ES-I3 (cell line): Measurements from ENCODE around the gene ATF2.
"Not testable (repeated sequence)": the region's sequence is repeated elsewhere in the genome, so short reads cannot be mapped to it uniquely, and the experiment has no call there.

Source experiments
- H3K36me3 ChIP-seq: 2 replicates; pipeline ENCODE4 v1.6.1; 2013; ENCODE audit warnings: mild to moderate bottlenecking, low read length, control low read depth, moderate library complexity; ENCODE audit not compliant: insufficient read depth
- H3K4me1 ChIP-seq: 2 replicates; pipeline ENCODE4 v1.6.1; 2013; ENCODE audit warnings: mild to moderate bottlenecking, control low read depth, low read length; ENCODE audit not compliant: insufficient read depth
- H3K9ac ChIP-seq: 2 replicates; pipeline ENCODE4 v1.6.1; 2013; ENCODE audit warnings: low read depth, mild to moderate bottlenecking, low read length, moderate library complexity
- H3K9me3 ChIP-seq: 2 replicates; pipeline ENCODE4 v1.6.1; 2013; ENCODE audit warnings: mild to moderate bottlenecking, low read length, moderate library complexity; ENCODE audit not compliant: control insufficient read depth, insufficient read depth

The ATF2 gene

GRCh38 chr2:175097297-175097696 lies 70.7 kb downstream of the ATF2 start:
- no peak overlapping the region for H3K9ac ChIP-seq
- H3K36me3 ChIP-seq, result peaks cover 12% of the 10 kb centered on the region
- no peaks in the 10 kb centered on the region for H3K4me1 ChIP-seq

DNA sequence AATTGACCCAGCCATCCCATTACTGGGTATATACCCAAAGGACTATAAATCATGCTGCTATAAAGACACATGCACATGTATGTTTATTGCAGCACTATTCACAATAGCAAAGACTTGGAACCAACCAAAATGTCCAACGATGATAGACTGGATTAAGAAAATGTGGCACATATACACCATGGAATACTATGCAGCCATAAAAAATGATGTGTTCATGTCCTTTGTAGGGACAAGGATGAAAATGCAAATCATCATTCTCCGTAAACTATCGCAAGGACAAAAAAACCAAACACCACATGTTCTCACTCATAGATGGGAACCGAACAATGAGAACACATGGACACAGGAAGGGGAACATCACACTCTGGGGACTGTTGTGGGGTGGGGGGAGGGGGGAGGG lies 83.9 kb downstream of the ATF2 start:
- not testable (repeated sequence) for H3K4me1 ChIP-seq, H3K9ac ChIP-seq, H3K9me3 ChIP-seq, H3K36me3 ChIP-seq

More at GRCh38 chr2:175097297-175097696, 70.7 kb downstream of the ATF2 start:
- no peaks in the 10 kb centered on the region for H3K9me3 ChIP-seq

DNA sequence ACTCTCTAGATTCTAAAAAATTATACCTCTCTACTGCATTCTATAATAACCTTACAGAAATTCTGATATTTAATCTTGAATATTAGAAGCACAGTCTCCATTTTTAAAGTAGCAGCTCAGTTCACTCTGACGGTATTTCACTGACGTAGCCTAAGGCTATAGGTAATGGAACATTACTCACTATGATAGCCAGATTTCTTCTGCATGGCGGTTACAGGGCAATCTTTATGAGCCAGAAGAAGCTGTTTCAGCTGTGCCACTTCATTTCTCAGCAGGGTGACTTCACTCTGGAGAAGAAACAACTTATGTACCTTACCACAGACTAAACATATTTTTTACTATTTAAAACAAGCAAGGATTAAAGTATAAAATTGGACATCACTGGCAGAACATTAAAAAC lies 87.5 kb downstream of the ATF2 start:
- Histone ChIP-seq H3K4me1 (no peaks in the 10 kb centered on the region), H3K9ac (no peak overlapping the region), H3K36me3 (no peaks in the 10 kb centered on the region; the same call in 1 of the 2 replicates)

DNA sequence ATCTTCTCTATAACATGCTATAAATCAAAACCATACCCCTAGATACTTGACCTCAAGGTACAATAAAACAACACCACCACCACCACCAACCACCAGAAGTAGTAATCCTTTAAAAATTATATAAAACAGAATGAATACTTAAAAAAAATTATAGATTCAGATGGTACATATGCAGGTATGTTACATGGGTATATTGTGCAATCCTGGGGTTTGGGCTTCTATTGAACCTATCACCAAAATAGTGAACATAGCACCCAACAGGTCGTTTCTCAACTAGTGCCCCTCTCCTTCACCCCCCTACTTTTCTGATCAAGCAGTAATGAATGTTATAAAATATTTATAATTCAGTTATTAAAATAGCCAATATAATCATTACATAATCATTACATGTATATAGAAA lies 91.7 kb downstream of the ATF2 start:
- Histone ChIP-seq H3K9me3 (no peaks in the 10 kb centered on the region), H3K9ac (no peak overlapping the region), H3K4me1 (no peaks in the 10 kb centered on the region), H3K36me3 (no peaks in the 10 kb centered on the region)

More for the DNA sequence above, 87.5 kb downstream of the ATF2 start:
- no peaks in the 10 kb centered on the region for H3K9me3 ChIP-seq

GRCh38 chr2:175074478-175074877 lies 93.5 kb downstream of the ATF2 start:
- Histone ChIP-seq H3K36me3 (no peaks in the 10 kb centered on the region), H3K9me3 (no peaks in the 10 kb centered on the region), H3K9ac (no peak overlapping the region), H3K4me1 (no peaks in the 10 kb centered on the region)

- Histone ChIP-seq H3K9me3 (peaks cover 3% of the 10 kb centered on the region; the same call in 1 of the 2 replicates), H3K9ac (no peak overlapping the region), H3K36me3 (peaks cover 2% of the 10 kb centered on the region; the same call in 1 of the 2 replicates), H3K4me1 (no peaks in the 10 kb centered on the region)
These were observed 99.5 kb downstream of the ATF2 start for GRCh38 chr2:175068534-175068933.

DNA sequence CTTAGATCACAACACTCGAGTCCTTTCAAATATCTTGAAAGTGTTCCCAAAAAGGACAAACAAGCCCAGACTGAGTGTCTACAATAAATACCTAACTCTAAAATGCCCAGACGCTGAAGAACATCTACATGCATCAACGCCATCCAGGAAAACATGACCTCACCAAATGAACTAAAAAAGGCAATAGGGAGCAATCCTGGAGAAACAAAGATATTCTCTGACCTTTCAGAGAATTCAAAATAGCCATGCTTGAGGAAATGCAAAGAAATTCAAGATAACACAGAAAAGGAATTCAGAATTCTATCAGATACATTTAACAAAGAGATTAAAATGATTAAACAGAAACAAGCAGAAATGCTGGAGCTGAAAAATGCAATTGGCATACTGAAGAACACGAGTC lies 101.6 kb downstream of the ATF2 start:
- peaks cover 4% of the 10 kb centered on the region; the same call in 1 of the 2 replicates for H3K9me3 ChIP-seq
- no peaks in the 10 kb centered on the region for H3K4me1 ChIP-seq
- H3K36me3 ChIP-seq, result peaks cover 3% of the 10 kb centered on the region; the same call in 1 of the 2 replicates
- no peak overlapping the region for H3K9ac ChIP-seq

DNA sequence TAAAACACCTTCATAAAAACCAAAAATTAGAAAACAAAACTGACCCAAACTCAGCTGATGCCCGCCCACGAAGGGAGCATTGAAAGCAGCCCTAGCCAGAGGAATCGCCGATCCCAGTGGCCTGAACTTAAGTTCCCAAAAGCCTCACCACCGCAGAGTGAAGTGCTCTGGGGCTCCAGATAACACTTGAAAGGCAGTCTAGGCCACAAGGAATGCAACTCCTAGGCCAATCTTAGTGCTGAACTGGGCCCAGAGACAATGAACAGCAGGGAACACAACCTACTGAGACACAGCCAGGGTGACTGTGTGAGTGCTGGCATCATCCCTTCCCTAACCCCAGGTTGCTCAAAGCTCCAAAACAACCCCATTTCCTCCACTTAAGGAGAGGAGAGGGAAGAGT lies 103.2 kb downstream of the ATF2 start:
- Histone ChIP-seq H3K4me1 (no peaks in the 10 kb centered on the region), H3K9ac (no peak overlapping the region), H3K36me3 (peaks cover 3% of the 10 kb centered on the region; the same call in 1 of the 2 replicates), H3K9me3 (peaks cover 4% of the 10 kb centered on the region; the same call in 1 of the 2 replicates)

DNA sequence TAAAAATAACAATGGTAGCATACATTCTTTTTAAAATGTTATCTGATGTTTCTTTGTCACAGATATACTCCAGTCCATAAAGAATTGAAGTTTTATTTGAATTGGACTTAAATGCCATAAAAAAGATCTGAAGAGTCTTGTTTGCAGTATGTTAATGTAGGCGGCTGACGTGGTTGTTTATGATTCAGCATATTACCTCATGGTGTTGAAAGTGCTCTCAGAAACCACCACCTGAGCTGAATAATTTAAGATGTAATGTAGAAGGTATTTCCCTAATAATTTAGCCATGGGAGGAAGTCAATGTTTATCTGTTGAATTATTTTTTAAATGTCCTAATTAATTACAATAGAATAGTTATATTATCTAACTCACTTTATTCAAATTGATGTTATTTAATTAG lies 104.3 kb downstream of the ATF2 start:
- Histone ChIP-seq H3K9me3 (peaks cover 4% of the 10 kb centered on the region; the same call in 1 of the 2 replicates), H3K36me3 (peaks cover 3% of the 10 kb centered on the region; the same call in 1 of the 2 replicates), H3K9ac (no peak overlapping the region), H3K4me1 (no peaks in the 10 kb centered on the region)

DNA sequence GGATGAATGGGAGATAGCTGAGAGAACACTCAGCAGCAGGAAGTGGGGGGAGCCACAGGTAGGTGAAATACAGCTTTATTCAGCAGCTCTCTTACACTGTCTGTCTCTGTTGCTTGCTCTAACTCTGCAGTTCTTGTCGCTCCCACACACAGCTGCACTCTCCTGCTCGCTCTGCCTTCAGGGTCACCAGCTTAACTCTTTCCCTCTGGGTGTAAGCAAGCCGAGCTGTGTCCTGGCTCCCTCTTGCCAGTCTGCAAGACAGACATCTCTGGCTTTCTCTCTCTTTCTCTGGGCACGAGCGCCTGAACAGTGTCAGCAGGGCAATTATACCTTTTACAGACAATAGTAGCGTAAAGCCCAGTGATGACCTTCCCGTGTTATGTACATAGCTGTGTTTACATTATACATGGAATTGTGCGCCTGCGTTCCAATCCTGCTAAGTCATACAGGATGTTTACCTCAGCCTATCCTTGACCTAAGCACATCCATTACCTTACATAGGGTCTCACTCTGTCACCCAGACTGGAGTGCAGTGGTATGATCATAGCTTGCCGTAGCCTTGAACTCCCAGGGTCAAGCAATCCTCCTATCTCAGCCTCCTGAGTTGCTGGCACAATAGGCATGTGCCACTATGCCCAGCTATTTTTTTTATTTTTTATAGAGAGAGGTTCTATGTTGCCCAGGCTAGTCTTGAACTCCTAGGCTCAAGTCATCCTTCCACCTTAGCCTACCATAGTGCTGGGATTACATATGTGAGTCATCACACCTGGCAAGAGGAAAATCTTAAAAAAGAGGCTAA lies 105.0 kb downstream of the ATF2 start:
- H3K36me3 ChIP-seq, result peaks cover 3% of the 10 kb centered on the region; the same call in 1 of the 2 replicates
- peaks cover 4% of the 10 kb centered on the region; the same call in 1 of the 2 replicates for H3K9me3 ChIP-seq
- peaks cover 2% of the 10 kb centered on the region; the same call in 1 of the 2 replicates for H3K4me1 ChIP-seq
- no peak overlapping the region for H3K9ac ChIP-seq

GRCh38 chr2:175057078-175057685 lies 110.8 kb downstream of the ATF2 start:
- peaks cover 11% of the 10 kb centered on the region for H3K4me1 ChIP-seq
- no peaks in the 10 kb centered on the region for H3K36me3 ChIP-seq
- peaks cover 2% of the 10 kb centered on the region; the same call in 1 of the 2 replicates for H3K9me3 ChIP-seq
- H3K9ac ChIP-seq, result no peak overlapping the region

GRCh38 chr2:175055993-175056392 lies 112.0 kb downstream of the ATF2 start:
- Histone ChIP-seq H3K9ac (no peak overlapping the region), H3K4me1 (peaks cover 11% of the 10 kb centered on the region), H3K9me3 (peaks cover 2% of the 10 kb centered on the region; the same call in 1 of the 2 replicates), H3K36me3 (no peaks in the 10 kb centered on the region)

- H3K36me3 ChIP-seq, result no peaks in the 10 kb centered on the region
- peaks cover 11% of the 10 kb centered on the region for H3K4me1 ChIP-seq
- no peak overlapping the region for H3K9ac ChIP-seq
- H3K9me3 ChIP-seq, result peaks cover 2% of the 10 kb centered on the region; the same call in 1 of the 2 replicates
These were observed 113.7 kb downstream of the ATF2 start for GRCh38 chr2:175054340-175054739.

GRCh38 chr2:175049661-175050060 lies 118.3 kb downstream of the ATF2 start:
- Histone ChIP-seq H3K4me1 (no peaks in the 10 kb centered on the region), H3K9ac (no peak overlapping the region), H3K9me3 (no peaks in the 10 kb centered on the region), H3K36me3 (no peaks in the 10 kb centered on the region)

DNA sequence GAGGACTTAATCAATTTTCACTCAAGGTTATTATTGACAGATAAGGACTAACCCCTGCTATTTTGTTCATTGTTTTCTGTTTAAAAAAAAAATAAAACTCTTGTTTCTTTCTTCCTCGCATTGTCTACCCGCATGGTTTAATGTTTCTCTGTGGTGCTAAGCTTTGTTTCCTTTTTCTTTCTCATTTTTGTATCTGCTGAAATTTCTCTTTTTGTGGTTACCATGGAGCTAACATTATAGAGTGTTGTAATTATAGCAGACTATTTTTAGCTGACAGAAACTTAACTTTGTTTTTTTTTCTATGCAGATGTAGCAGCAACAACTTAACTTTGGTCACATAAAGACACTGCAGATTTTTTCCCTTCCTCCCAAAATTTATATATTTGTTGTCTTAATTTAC lies 119.7 kb downstream of the ATF2 start:
- Histone ChIP-seq H3K4me1 (no peaks in the 10 kb centered on the region), H3K36me3 (no peaks in the 10 kb centered on the region), H3K9ac (no peak overlapping the region), H3K9me3 (no peaks in the 10 kb centered on the region)
